B cell (primary cell): ENCODE data around the gene MAGIX. TPM values are rescaled to one million over a fixed set of nuclear protein-coding genes. Genes with fewer than 3 reads are reported as not detected.

Experiments used
- ATAC-seq: fragments of 200-7000 bp; cut with Tn5 transposase; one replicate; pipeline ENCODE4 v1.10.0; 2021; ENCODE audit warnings: low read depth, mild to moderate bottlenecking, moderate number of reproducible peaks, moderate library complexity
- CTCF ChIA-PET: fragments of 350-600 bp; sonication (Branson Sonifier 250); formaldehyde crosslinking; loops from one replicate; lab custom pipeline; 2021; ENCODE audit warnings: antibody characterized with exemption, inconsistent platforms; lab: Charles Lee
- POLR2A ChIA-PET: fragments of 350-600 bp; sonication (Branson Sonifier 250); formaldehyde crosslinking; loops from one replicate; lab custom pipeline; 2021; ENCODE audit warnings: antibody characterized with exemption; lab: Charles Lee
- DNase-seq: peaks from one replicate; pipeline ENCODE4 v3.0.0; 2013
- H2AFZ ChIP-seq: 2 replicates; pipeline ENCODE4 v1.6.1; 2012; ENCODE audit warnings: mild to moderate bottlenecking, low read depth, low read length; ENCODE audit not compliant: insufficient read depth, poor library complexity, severe bottlenecking
- H3K27ac ChIP-seq, 2 donors: 1 replicate in 1 of 2; 2 replicates in 1 of 2; pipeline ENCODE4 v1.5.1; 2012 to 2013; ENCODE audit warnings: low read length in 2 of 2, mild to moderate bottlenecking in 2 of 2, moderate library complexity in 1 of 2
- H3K27me3 ChIP-seq, 4 experiments: fragments of 200-600 bp in 1 of 4; sonication (generic) in 1 of 4; replicated peaks in 1 of 4; 1 replicate in 2 of 4; 2 replicates in 2 of 4; pipeline versions ENCODE4 v1.6.1 to v1.7.0; 2013 to 2016; ENCODE audit warnings: low read length in 3 of 4, mild to moderate bottlenecking in 2 of 4, mixed read lengths in 1 of 4, moderate library complexity in 1 of 4; ENCODE audit not compliant: insufficient read depth in 4 of 4, control insufficient read depth in 3 of 4; ENCODE audit errors: control extremely low read depth in 1 of 4
- H3K36me3 ChIP-seq, 2 experiments: replicated peaks in 1 of 2; 1 replicate in 1 of 2; 2 replicates in 1 of 2; pipeline versions ENCODE4 v1.6.1 to v1.7.1; 2013; ENCODE audit warnings: low read length in 1 of 2; ENCODE audit not compliant: insufficient read depth in 2 of 2, control insufficient read depth in 1 of 2; ENCODE audit errors: control extremely low read depth in 1 of 2, extremely low read depth in 1 of 2
- H3K4me1 ChIP-seq, 2 donors: fragments of 200-600 bp in 1 of 2; sonication (generic) in 1 of 2; 1 replicate in 1 of 2; 2 replicates in 1 of 2; pipeline versions ENCODE4 v1.5.1 to v1.6.1; 2013 to 2017; ENCODE audit warnings: low read length in 2 of 2; ENCODE audit not compliant: control insufficient read depth in 2 of 2, insufficient read depth in 2 of 2
- H3K4me2 ChIP-seq: replicated peaks from 2 replicates; pipeline ENCODE3; 2012; ENCODE audit warnings: mild to moderate bottlenecking, low read depth, low read length; ENCODE audit not compliant: poor library complexity, severe bottlenecking
- H3K4me3 ChIP-seq, 5 experiments: fragments of 200-600 bp in 1 of 5; sonication (generic) in 1 of 5; 1 replicate in 3 of 5; 2 replicates in 2 of 5; pipeline versions ENCODE4 v1.5.1 to v1.7.0; 2011 to 2016; ENCODE audit warnings: low read length in 4 of 5, mild to moderate bottlenecking in 4 of 5, low read depth in 2 of 5, control low read depth in 1 of 5, moderate library complexity in 1 of 5; ENCODE audit not compliant: insufficient read depth in 1 of 5; ENCODE audit errors: control extremely low read depth in 1 of 5, extremely low read depth in 1 of 5
- H3K79me2 ChIP-seq: fragments of 200-600 bp; sonication (generic); one replicate; pipeline ENCODE4 v1.6.0; 2016; ENCODE audit warnings: low read length; ENCODE audit not compliant: control insufficient read depth, insufficient read depth
- H3K9ac ChIP-seq: fragments of 200-600 bp; sonication (generic); 2 replicates; pipeline ENCODE4 v1.6.1; 2017; ENCODE audit warnings: mild to moderate bottlenecking, low read length, moderate library complexity
- H3K9me3 ChIP-seq, 3 donors: one replicate each; pipeline versions ENCODE4 v1.6.1 to v1.7.1; 2013; ENCODE audit warnings: low read length in 2 of 3; ENCODE audit not compliant: control insufficient read depth in 2 of 3, insufficient read depth in 1 of 3; ENCODE audit errors: control extremely low read depth in 1 of 3
- H4K20me1 ChIP-seq: 2 replicates; pipeline ENCODE4 v1.6.0; 2012; ENCODE audit warnings: mild to moderate bottlenecking, low read length; ENCODE audit not compliant: insufficient read depth, control insufficient read depth, poor library complexity, severe bottlenecking
- H3K27ac Mint-ChIP-seq: one replicate; pipeline ENCODE4 v1.8.0; 2021; ENCODE audit warnings: mixed read lengths
- H3K27me3 Mint-ChIP-seq: one replicate; pipeline ENCODE4 v1.8.0; 2021; ENCODE audit warnings: mixed read lengths
- H3K4me1 Mint-ChIP-seq: one replicate; pipeline ENCODE4 v1.8.0; 2021; ENCODE audit warnings: mixed read lengths
- H3K4me3 Mint-ChIP-seq: one replicate; pipeline ENCODE4 v1.8.0; 2021; ENCODE audit warnings: mixed read lengths
- H3K9me3 Mint-ChIP-seq: one replicate; pipeline ENCODE4 v1.8.0; 2022; ENCODE audit warnings: mixed read lengths; ENCODE audit not compliant: insufficient read depth
- EZH2 ChIP-seq: IDR thresholded peaks from 2 replicates; pipeline ENCODE4 v1.6.1; 2012; ENCODE audit warnings: borderline replicate concordance, low read depth, mild to moderate bottlenecking, moderate library complexity, low read length; ENCODE audit not compliant: insufficient read depth, poor library complexity, severe bottlenecking
- WGBS: methylation state at CpG from one replicate; pipeline ENCODE4 v1.1.5; 2013; ENCODE audit warnings: missing lambda C conversion rate; ENCODE audit not compliant: insufficient coverage; 5-methylcytosine and 5-hydroxymethylcytosine counted together
- intact Hi-C: fragments of 100-400 bp; cut with micrococcal nuclease; formaldehyde crosslinking; loops from one replicate; pipeline ENCODE4 v1.10.0; 2022
- polyA plus RNA-seq: library from polyadenylated mRNA; depleted of rRNA; stranded (reverse); fragments of >200 nt; gene quantifications from 2 replicates; pipeline ENCODE4 v1.2.3, GENCODE V29; 2012
- total RNA-seq, 2 donors: library from RNA; stranded (reverse); fragments of 120-200 nt in 1 of 2; gene quantifications; 1 replicate in 1 of 2; 2 replicates in 1 of 2; pipeline versions ENCODE4 v1.2.3 to v1.2.4, GENCODE V29; 2013 to 2022
- TF ChIP-seq, protein P1 (sequence below): fragments of 200-600 bp; IDR thresholded peaks from one replicate; pipeline ENCODE4 v1.8.0; 2022; ENCODE audit warnings: antibody characterized with exemption, mild to moderate bottlenecking

MAGIX gene
- total and polyA plus RNA-seq, 2 donors (not counting 1 experiment from before 2014, with no cell fraction given): 1.2 to 2.4 TPM

DNA sequence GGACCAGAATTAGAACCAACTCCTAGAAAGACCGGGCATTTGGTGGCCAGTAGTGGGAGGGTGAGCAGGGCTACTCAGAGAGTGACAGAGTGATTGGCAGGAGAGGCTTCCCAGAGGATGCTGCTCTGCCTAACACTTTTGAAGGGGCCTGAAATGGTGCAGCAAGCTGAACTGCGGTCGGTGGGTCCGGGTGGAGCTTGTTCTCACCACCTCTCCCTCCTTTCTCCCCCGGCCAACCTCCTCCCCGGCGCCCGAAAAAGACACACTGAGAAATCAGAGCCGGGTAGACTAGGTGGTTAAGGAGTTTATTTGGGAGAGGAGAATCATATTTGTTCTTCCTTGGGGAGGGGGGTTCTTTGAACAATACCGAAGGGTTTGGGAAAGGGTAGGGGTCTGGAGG is 25.0 kb downstream of the MAGIX start:
- peaks cover 7% of the 10 kb centered on the region for H3K79me2 ChIP-seq
- ATAC-seq (no peak), DNase-seq (no peak)
- H3K4me2 ChIP-seq: no peak overlapping the region
- CTCF ChIA-PET: interaction anchor here (0.6 kb wide), 1 partner anchor 32 kb away, joined by 3 read pairs; no protein-coding TSS in a partner anchor
- WGBS: 89% methylated on average over 1 of the region's 10 CpGs
- H3K4me1 Mint-ChIP-seq: peaks cover 26% of the 10 kb centered on the region
- no peaks in the 10 kb centered on the region for H3K27me3 ChIP-seq
- H3K27ac Mint-ChIP-seq: no peak overlapping the region
- no peak overlapping the region for H2AFZ ChIP-seq
- H3K36me3 ChIP-seq: peaks cover 0 to 7% of the 10 kb centered on the region in 2 experiments
- H3K27me3 Mint-ChIP-seq: no peaks in the 10 kb centered on the region
- H3K9me3 Mint-ChIP-seq: no peaks in the 10 kb centered on the region
- no peak overlapping the region for H3K27ac ChIP-seq
- no peaks in the 10 kb centered on the region for H4K20me1 ChIP-seq
- POLR2A ChIA-PET: interaction anchor here (0.8 kb wide), 1 partner anchor 31 kb away, joined by 3 read pairs; no protein-coding TSS in a partner anchor
- no peak overlapping the region for H3K4me3 Mint-ChIP-seq
- TF ChIP-seq, protein P1, sequence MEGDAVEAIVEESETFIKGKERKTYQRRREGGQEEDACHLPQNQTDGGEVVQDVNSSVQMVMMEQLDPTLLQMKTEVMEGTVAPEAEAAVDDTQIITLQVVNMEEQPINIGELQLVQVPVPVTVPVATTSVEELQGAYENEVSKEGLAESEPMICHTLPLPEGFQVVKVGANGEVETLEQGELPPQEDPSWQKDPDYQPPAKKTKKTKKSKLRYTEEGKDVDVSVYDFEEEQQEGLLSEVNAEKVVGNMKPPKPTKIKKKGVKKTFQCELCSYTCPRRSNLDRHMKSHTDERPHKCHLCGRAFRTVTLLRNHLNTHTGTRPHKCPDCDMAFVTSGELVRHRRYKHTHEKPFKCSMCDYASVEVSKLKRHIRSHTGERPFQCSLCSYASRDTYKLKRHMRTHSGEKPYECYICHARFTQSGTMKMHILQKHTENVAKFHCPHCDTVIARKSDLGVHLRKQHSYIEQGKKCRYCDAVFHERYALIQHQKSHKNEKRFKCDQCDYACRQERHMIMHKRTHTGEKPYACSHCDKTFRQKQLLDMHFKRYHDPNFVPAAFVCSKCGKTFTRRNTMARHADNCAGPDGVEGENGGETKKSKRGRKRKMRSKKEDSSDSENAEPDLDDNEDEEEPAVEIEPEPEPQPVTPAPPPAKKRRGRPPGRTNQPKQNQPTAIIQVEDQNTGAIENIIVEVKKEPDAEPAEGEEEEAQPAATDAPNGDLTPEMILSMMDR: no peak
- no peak for TF ChIP-seq EZH2
- intact Hi-C loops: no loop called here
- no peak overlapping the region for H3K4me3 ChIP-seq
- H3K9ac ChIP-seq: no peak overlapping the region
- peaks cover 0 to 3% (median 0%) of the 10 kb centered on the region in 3 donors for H3K9me3 ChIP-seq
- peaks cover 6 to 33% of the 10 kb centered on the region in 2 donors for H3K4me1 ChIP-seq

DNA sequence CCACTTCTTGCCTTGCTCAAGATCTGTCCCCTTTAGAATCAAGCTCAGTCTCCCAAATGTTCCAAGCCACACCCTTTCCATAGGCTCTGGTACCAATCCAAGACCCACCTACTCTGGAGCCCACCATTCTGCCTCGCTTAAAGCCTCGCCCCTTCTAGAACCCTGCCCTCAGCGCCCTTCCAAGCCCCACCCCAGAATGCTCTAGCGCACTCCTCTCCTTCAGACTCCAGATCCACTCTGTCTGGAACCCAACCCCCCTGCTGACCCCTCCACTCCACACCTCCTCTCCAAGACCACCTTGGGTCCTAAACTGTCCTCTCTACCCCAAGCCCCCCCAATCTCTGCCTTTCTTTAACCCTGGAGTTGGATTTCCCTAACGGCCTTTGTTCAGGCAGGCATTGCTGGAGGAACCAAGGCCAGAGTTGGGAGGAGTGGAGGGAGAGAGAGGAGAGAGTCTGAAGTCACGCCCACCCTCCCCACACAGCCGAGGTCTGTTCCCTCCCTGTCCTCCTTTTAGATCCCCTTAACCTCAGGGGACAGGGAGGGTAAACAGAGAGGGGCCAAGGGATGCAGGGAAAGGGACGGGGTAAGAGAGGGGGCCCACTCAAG is 26.0 kb downstream of the MAGIX start:
- WGBS: 100% methylated on average over 1 of the region's 8 CpGs
- no peak overlapping the region for H3K9ac ChIP-seq
- Mint-ChIP-seq H3K4me3 (no peak overlapping the region), H3K9me3 (no peaks in the 10 kb centered on the region), H3K4me1 (peaks cover 31% of the 10 kb centered on the region), H3K27ac (peak overlapping the region; percentile 71), H3K27me3 (no peaks in the 10 kb centered on the region)
- intact Hi-C loops: no loop called here
- POLR2A ChIA-PET: interaction anchor here (0.8 kb wide), 2 partner anchors 33 to 505 kb away, joined by 3 read pairs; partner anchors contain the start of gene WAS
- ATAC-seq (no peak), DNase-seq (no peak)
- H3K9me3 ChIP-seq: peaks cover 0 to 3% (median 0%) of the 10 kb centered on the region in 3 donors
- CTCF ChIA-PET: interaction anchor here (1.4 kb wide), 1 partner anchor 22 kb away, joined by 4 read pairs; no protein-coding TSS in a partner anchor
- H3K36me3 ChIP-seq: peaks cover 0 to 2% of the 10 kb centered on the region in 2 experiments
- no peak overlapping the region for H3K4me2 ChIP-seq
- H3K79me2 ChIP-seq: peaks cover 7% of the 10 kb centered on the region
- no peak overlapping the region for H3K4me3 ChIP-seq
- peaks cover 6 to 37% of the 10 kb centered on the region in 2 donors for H3K4me1 ChIP-seq
- H2AFZ ChIP-seq: no peak overlapping the region
- TF ChIP-seq, protein P1: no peak
- TF ChIP-seq EZH2: no peak
- no peaks in the 10 kb centered on the region for H3K27me3 ChIP-seq
- H3K27ac ChIP-seq: no peak overlapping the region
- no peaks in the 10 kb centered on the region for H4K20me1 ChIP-seq
